ENCODE measurements around the gene KRTAP5-2. TPM values are rescaled to one million over a fixed set of nuclear protein-coding genes. Genes with fewer than 3 reads are reported as not detected.
"Not testable (repeated sequence)": the region's sequence is repeated elsewhere in the genome, so short reads cannot be mapped to it uniquely, and the experiment has no call there.

Gene KRTAP5-2
- total RNA-seq, 1 donor from 2014 or later, result not detected

DNA sequence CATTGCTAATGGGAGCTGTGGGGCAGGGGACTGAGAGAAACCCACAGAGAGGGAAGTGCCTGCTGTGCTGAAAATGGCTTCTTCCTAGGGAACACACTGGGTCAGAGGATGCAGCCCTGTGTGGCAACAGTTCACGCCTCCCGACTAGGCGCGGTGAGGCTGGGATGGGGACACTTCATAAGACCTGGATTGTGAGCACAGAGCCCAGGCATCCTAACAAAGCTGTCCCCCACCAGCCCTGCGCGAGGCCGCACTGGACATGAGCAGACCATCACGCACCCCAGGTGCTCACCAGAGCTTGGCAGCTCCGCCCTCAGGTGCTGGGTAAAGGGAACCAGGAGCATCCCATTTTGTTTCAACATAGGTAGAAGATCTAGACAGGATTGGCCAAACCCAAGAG lies 25.6 kb upstream of the KRTAP5-2 start:
- no peak overlapping the region for H3K4me3 ChIP-seq (ENCODE audit: low read depth, low read length)

DNA sequence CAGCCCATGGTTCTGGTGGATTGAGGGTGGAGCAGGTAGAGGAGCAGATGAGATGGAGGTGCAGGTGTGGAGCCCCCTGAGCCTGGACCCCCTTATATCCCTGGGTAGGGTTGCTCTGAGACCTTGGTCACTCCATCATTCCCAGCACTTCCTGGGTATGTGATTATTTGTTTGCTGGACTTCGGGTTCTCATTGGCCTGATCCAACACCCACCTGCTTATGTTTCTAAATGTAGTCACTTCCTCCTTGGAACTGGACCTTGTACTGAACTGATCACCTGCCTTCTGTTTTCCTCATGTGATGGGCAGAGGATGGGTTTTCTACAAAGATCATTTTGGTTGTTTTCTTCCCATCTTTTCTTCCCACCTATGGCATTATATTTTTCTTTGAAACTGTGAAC lies 24.0 kb upstream of the KRTAP5-2 start, which contains the start of gene KRTAP5-4:
TSS of gene KRTAP5-4 (minus strand) at position 53 of the 400 bp plus-strand sequence. CDS start at position 8, 45 bp downstream.
- Histone ChIP-seq H3K4me3 (ENCODE audit: low read depth, low read length) (no peak within 1 kb of the TSS), H3K36me3 (ENCODE audit: control insufficient read depth, insufficient read depth, low read length) (no peaks in the 10 kb centered on the region), H3K27me3 (ENCODE audit: control insufficient read depth, insufficient read depth, low read length) (peaks cover 8% of the 10 kb centered on the region)
- TF ChIP-seq, protein P1, sequence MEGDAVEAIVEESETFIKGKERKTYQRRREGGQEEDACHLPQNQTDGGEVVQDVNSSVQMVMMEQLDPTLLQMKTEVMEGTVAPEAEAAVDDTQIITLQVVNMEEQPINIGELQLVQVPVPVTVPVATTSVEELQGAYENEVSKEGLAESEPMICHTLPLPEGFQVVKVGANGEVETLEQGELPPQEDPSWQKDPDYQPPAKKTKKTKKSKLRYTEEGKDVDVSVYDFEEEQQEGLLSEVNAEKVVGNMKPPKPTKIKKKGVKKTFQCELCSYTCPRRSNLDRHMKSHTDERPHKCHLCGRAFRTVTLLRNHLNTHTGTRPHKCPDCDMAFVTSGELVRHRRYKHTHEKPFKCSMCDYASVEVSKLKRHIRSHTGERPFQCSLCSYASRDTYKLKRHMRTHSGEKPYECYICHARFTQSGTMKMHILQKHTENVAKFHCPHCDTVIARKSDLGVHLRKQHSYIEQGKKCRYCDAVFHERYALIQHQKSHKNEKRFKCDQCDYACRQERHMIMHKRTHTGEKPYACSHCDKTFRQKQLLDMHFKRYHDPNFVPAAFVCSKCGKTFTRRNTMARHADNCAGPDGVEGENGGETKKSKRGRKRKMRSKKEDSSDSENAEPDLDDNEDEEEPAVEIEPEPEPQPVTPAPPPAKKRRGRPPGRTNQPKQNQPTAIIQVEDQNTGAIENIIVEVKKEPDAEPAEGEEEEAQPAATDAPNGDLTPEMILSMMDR (IDR thresholded peaks at IDR 0.05; ENCODE audit: insufficient read depth, low read length, poor library complexity, severe bottlenecking), result no peak
- no peak for DNase-seq (ENCODE audit: low read depth)

More for the DNA sequence above, 25.6 kb upstream of the KRTAP5-2 start:
- H3K36me3 ChIP-seq (ENCODE audit: control insufficient read depth, insufficient read depth, low read length), result no peaks in the 10 kb centered on the region
- no peak for DNase-seq (ENCODE audit: low read depth)
- TF ChIP-seq, protein P1 (IDR thresholded peaks at IDR 0.05; ENCODE audit: insufficient read depth, low read length, poor library complexity, severe bottlenecking), result no peak
- peaks cover 13% of the 10 kb centered on the region for H3K27me3 ChIP-seq (ENCODE audit: control insufficient read depth, insufficient read depth, low read length)

DNA sequence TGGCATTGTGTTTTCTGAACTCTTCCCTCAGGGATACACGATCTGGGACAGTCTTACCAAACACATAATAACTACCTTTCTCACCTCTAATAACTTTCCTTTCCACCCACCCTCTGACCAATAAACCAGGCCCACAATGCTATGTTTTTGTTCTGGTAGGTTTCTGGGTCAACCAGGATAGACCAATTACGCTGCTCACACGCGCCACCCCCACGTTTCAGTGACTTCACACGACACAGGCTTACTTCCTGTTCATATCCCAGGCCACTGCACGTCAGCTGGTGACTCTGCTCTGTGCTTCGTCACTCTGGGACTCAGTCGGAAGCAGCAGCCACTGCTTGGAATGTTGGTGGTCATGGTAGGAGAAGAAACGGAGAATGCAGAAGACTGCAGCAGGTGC lies 21.4 kb upstream of the KRTAP5-2 start:
- no peak for DNase-seq (ENCODE audit: low read depth)
- Histone ChIP-seq H3K27me3 (ENCODE audit: control insufficient read depth, insufficient read depth, low read length) (peaks cover 5% of the 10 kb centered on the region), H3K36me3 (ENCODE audit: control insufficient read depth, insufficient read depth, low read length) (no peaks in the 10 kb centered on the region), H3K4me3 (ENCODE audit: low read depth, low read length) (no peak overlapping the region)
- TF ChIP-seq, protein P1 (IDR thresholded peaks at IDR 0.05; ENCODE audit: insufficient read depth, low read length, poor library complexity, severe bottlenecking), result no peak

DNA sequence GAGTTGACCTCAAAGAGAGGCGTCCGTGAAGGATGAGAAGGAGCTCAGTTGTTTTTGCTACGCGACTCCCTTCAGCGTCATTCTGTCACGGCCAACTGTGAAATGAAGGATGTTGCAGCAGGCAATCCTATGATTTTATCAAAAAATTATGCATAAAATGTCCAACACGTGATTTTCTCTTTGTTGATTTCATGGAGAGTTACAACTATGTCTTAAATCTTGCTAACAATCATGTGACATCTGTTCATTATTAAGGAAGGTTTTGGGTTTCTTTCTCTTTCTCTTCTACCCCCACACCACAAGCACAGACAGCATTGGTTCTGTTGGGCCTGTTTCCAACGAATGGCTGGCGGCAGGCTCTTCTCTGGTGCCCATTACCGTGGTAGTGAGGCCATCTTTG lies 20.1 kb upstream of the KRTAP5-2 start:
- Histone ChIP-seq H3K4me3 (ENCODE audit: low read depth, low read length) (no peak overlapping the region), H3K36me3 (ENCODE audit: control insufficient read depth, insufficient read depth, low read length) (no peaks in the 10 kb centered on the region), H3K27me3 (ENCODE audit: control insufficient read depth, insufficient read depth, low read length) (peaks cover 5% of the 10 kb centered on the region)
- TF ChIP-seq, protein P1 (IDR thresholded peaks at IDR 0.05; ENCODE audit: insufficient read depth, low read length, poor library complexity, severe bottlenecking), result no peak
- no peak for DNase-seq (ENCODE audit: low read depth)

DNA sequence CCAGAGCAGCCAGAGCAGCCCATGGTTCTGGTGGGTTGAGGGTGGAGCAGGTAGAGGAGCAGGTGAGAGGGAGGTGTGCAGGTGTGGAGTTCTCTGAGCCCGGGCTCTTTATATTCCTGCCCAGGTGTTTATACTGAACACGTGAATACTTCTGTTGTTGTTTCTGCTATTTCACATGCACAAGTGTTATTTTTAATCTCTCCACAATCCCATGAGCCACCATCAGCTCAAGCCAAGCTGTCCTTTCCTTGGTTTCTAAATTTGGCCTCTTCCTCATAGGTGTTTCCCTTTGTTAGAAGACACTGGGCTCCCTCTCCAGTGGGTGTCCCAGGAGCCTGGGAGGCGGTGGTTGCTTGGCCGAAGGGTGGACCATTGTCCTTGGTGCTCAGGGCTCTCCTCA lies 10.3 kb upstream of the KRTAP5-2 start, which contains the start of gene KRTAP5-3:
TSS of gene KRTAP5-3 (minus strand) at position 101 of the 400 bp plus-strand sequence. CDS start at position 23, 78 bp downstream.
- DNase-seq (ENCODE audit: low read depth), result no peak
- H3K27me3 ChIP-seq (ENCODE audit: control insufficient read depth, insufficient read depth, low read length), result peaks cover 25% of the 10 kb centered on the region
- no peaks in the 10 kb centered on the region for H3K36me3 ChIP-seq (ENCODE audit: control insufficient read depth, insufficient read depth, low read length)
- H3K4me3 ChIP-seq (ENCODE audit: low read depth, low read length), result no peak within 1 kb of the TSS
- TF ChIP-seq, protein P1 (IDR thresholded peaks at IDR 0.05; ENCODE audit: insufficient read depth, low read length, poor library complexity, severe bottlenecking), result no peak

DNA sequence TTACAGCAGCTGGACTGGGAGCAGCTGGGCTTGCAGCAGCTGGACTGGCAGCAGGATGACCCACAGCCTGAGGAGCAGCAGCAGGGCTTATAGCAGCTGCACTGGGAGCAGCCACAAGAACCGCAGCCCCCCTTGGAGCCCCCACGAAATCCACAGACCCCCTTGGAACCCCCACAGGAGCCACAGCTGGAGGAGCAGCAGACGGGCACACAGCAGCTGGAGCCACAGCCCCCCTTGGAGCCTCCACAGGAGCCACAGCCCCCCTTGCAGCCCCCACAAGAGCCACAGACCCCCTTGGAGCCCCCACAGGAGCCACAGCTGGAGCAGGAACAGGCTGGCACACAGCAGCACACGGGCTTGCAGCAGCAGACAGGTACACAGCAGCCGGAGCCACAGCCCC lies 9.8 kb upstream of the KRTAP5-2 start:
- not testable (repeated sequence) for DNase-seq (ENCODE audit: low read depth); H3K36me3 ChIP-seq (ENCODE audit: control insufficient read depth, insufficient read depth, low read length); H3K4me3 ChIP-seq (ENCODE audit: low read depth, low read length)
- peaks cover 25% of the 10 kb centered on the region for H3K27me3 ChIP-seq (ENCODE audit: control insufficient read depth, insufficient read depth, low read length)

DNA sequence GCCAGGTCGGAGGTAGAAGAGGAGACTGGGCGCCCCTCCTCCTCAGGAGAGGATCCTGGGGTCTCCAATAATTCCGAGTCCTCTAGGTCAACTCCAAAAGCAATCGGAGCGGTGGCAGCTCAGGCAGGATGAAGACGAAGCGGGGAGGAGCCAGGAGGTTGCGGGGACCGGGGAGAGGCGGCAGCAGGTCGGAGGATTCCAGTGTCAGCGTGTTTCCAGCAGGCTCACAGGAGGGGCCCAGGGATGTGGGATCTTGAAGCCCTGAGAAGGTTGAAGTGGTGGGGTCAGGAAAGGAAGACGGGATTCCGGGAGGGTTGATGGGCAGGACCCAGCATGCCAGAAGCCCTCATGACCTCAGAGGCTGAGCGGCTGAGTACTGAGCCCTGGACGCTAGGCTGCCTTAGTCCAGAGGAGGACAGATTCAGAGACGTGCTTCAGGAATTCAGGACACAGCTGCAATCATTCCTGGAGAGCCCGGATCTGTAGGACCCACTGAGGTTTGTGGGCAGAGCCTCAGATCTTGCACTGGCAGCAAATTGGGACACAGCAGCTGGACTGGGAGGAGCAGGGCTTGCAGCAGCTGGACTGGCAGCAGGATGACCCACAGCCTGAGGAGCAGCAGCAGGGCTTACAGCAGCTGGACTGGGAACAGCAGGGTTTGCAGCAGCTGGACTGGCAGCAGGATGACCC lies 9.2 kb upstream of the KRTAP5-2 start:
- DNase-seq (ENCODE audit: low read depth); H3K4me3 ChIP-seq (ENCODE audit: low read depth, low read length); H3K36me3 ChIP-seq (ENCODE audit: control insufficient read depth, insufficient read depth, low read length): not testable (repeated sequence)
- peaks cover 25% of the 10 kb centered on the region for H3K27me3 ChIP-seq (ENCODE audit: control insufficient read depth, insufficient read depth, low read length)

DNA sequence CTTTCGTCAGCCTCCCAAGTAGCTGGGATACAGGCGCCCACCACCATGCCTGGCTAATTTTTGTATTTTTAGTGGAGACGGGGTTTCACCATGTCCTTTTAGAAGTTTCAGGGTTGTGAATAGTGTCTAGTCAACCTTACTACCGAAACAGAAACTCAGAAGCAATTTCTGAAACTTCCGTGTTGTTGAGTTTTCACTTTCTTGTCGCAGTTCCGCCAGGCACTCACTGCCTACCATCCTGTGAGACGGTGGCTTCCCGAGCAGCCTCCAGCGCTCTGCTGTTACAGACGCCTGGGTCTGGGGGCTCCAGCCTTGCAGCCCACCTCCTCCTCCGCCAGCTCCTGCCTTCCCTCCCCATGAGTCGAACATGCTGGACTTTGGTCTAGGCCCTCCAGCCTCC lies 7.8 kb upstream of the KRTAP5-2 start:
- not testable (repeated sequence) for H3K36me3 ChIP-seq (ENCODE audit: control insufficient read depth, insufficient read depth, low read length); H3K4me3 ChIP-seq (ENCODE audit: low read depth, low read length); DNase-seq (ENCODE audit: low read depth)
- peaks cover 27% of the 10 kb centered on the region for H3K27me3 ChIP-seq (ENCODE audit: control insufficient read depth, insufficient read depth, low read length)

Measured in kidney epithelial cell (primary cell).